GM23248 (cell line): Measurements from ENCODE around the gene DMBT1.

Experiments
- EZH2 ChIP-seq: fragments of 200-600 bp; sonication (generic); IDR thresholded peaks from 2 replicates; pipeline ENCODE4 v1.6.1; 2018; ENCODE audit warnings: antibody characterized with exemption, mild to moderate bottlenecking; ENCODE audit not compliant: insufficient read depth, poor library complexity, severe bottlenecking
- EZH2phosphoT487 ChIP-seq: fragments of 200-600 bp; sonication (generic); IDR thresholded peaks from 2 replicates; pipeline ENCODE4 v1.6.1; 2018; ENCODE audit warnings: antibody characterized with exemption, moderate library complexity, mild to moderate bottlenecking, low read depth; ENCODE audit not compliant: insufficient read depth

- TF ChIP-seq EZH2, result no peak
- no peak for TF ChIP-seq EZH2phosphoT487
Observed at GRCh38 chr10:122561212-122561611, 658 bp downstream of the DMBT1 start.
